LNCaP clone FGC (cell line): Measurements from ENCODE around the gene DEFB121.
"Not testable (repeated sequence)": the region's sequence is repeated elsewhere in the genome, so short reads cannot be mapped to it uniquely, and the experiment has no call there.

ENCODE experiments used
- DNase-seq: peaks from one replicate; pipeline ENCODE4 v3.0.0-alpha.2; 2011; ENCODE audit warnings: low read depth
- H3K4me3 ChIP-seq: 2 replicates; pipeline ENCODE4 v1.5.1; 2011; ENCODE audit warnings: mild to moderate bottlenecking, low read depth, low read length, control low read depth
- TF ChIP-seq, protein P1 (sequence below): IDR thresholded peaks from 2 replicates; pipeline ENCODE4 v1.5.1; 2012; ENCODE audit warnings: mild to moderate bottlenecking; ENCODE audit not compliant: control insufficient read depth, insufficient read depth; ENCODE audit errors: extremely low read depth

DEFB121 gene

DNA sequence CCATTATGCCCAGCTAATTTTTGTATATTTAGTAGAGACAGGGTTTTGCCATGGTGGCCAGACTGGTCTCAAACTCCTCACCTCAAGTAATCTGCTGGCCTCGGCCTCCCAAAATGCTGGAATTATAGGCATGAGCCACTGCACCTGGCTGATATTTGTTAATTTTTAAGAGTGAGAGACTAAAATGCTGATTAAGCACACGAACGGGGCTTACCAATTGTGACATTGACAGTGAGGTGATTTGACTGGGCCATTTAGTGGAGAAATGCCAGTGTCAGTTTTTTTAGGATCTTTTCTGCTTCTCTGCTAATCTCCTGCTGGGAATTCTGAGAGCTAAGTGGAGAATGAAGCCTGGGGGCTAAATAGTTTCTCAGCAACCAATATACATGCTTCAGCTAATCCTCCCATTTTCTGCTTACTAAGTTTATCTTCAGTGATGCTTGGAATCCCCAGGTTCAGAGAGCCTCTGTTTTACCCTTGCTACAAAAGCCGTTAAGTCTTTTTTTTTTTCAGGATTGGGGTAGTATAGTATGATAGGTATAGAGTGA, 24.6 kb upstream of the DEFB121 start:
- DNase-seq: no peak
- TF ChIP-seq, protein P1, sequence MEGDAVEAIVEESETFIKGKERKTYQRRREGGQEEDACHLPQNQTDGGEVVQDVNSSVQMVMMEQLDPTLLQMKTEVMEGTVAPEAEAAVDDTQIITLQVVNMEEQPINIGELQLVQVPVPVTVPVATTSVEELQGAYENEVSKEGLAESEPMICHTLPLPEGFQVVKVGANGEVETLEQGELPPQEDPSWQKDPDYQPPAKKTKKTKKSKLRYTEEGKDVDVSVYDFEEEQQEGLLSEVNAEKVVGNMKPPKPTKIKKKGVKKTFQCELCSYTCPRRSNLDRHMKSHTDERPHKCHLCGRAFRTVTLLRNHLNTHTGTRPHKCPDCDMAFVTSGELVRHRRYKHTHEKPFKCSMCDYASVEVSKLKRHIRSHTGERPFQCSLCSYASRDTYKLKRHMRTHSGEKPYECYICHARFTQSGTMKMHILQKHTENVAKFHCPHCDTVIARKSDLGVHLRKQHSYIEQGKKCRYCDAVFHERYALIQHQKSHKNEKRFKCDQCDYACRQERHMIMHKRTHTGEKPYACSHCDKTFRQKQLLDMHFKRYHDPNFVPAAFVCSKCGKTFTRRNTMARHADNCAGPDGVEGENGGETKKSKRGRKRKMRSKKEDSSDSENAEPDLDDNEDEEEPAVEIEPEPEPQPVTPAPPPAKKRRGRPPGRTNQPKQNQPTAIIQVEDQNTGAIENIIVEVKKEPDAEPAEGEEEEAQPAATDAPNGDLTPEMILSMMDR: no peak
- H3K4me3 ChIP-seq: no peak overlapping the region

DNA sequence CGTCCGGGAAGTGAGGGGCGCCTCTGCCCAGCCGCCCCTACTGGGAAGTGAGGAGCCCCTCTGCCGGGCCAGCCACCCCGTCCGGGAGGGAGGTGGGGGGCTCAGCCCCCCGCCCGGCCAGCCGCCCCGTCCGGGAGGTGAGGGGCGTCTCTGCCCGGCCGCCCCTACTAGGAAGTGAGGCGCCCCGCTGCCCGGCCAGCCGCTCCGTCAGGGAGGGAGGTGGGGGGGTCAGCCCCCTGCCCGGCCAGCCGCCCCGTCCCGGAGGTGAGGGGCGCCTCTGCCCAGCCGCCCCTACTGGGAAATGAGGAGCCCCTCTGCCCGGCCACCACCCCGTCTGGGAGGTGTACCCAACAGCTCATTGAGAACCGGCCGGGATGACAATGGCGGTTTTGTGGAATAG, 21.6 kb upstream of the DEFB121 start:
- not testable (repeated sequence) for DNase-seq, H3K4me3 ChIP-seq

DNA sequence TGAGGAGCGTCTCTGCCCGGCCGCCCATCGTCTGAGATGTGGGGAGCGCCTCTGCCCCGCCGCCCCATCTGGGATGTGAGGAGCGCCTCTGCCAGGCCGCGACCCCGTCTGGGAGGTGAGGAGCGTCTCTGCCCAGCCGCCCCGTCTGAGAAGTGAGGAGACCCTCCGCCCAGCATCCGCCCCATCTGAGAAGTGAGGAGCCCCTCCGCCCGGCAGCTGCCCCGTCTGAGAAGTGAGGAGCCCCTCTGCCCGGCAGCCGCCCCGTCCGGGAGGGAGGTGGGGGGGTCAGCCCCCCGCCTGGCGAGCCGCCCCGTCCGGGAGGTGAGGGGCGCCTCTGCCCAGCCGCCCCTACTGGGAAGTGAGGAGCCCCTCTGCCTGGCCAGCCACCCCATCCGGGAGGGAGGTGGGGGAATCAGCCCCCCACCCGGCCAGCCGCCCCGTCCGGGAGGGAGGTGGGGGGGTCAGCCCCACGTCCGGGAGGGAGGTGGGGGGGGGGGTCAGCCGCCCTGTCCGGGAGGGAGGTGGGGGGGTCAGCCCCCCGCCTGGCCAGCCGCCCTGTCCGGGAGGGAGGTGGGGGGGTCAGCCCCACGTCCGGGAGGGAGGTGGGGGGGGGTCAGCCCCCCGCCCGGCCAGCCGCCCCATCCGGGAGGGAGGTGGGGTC, 21.0 kb upstream of the DEFB121 start:
- DNase-seq, H3K4me3 ChIP-seq: not testable (repeated sequence)

DNA sequence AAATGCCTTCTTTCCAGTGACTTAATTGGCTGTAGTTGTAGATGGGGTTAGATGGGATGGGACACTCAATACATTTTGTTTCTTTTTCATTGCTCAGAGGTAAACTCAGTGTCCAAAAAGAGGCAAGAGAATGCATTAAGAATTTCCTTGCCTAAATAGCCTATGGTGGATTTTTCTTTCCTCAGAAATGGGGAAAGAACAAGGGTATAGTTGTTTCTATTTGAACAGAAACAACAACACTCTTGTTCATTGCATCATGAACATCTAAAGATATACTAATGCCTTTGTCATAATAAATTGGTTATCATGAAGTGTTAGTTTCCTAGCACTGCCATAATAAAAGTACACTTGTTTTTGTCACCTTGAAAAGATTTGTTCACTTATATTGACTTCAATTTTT, 19.8 kb upstream of the DEFB121 start:
- no peak overlapping the region for H3K4me3 ChIP-seq
- TF ChIP-seq, protein P1: no peak
- DNase-seq: no peak

- TF ChIP-seq, protein P1: no peak
- no peak overlapping the region for H3K4me3 ChIP-seq
- DNase-seq: no peak
Measured at GRCh38 chr20:31418307-31418706, 12.3 kb upstream of the DEFB121 start.

- TF ChIP-seq, protein P1: no peak
- DNase-seq: no peak
- H3K4me3 ChIP-seq: no peak overlapping the region
Measured at GRCh38 chr20:31415653-31416052, 9.6 kb upstream of the DEFB121 start.

DNA sequence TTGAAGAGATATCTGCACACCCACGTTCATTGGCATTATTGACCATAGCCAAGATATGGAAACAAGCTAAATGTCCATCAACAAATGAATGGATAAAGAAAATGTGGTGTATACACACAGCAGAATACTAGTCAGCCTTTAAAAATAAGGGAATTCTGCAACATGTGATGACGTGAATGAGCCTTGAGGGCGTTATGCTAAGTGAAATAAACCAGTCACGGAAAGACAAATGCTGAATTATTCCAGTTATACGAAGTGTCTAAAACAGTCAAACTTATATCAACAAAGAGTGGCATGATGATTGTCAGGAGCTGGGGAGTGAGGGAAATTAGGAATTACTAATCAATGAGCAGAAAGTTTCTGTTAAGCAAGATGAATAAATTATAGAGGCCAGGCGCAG, 8.4 kb upstream of the DEFB121 start:
- H3K4me3 ChIP-seq: no peak overlapping the region
- no peak for DNase-seq
- TF ChIP-seq, protein P1: no peak

- TF ChIP-seq, protein P1: no peak
- DNase-seq: no peak
- H3K4me3 ChIP-seq: no peak overlapping the region
Measured at GRCh38 chr20:31410011-31410410, 4.0 kb upstream of the DEFB121 start.
